HG02852 (cell line): ENCODE measurements around the gene SELE.
"Not testable (repeated sequence)": the region's sequence is repeated elsewhere in the genome, so short reads cannot be mapped to it uniquely, and the experiment has no call there.

Experiments used
- ATAC-seq: cut with Tn5 transposase; IDR thresholded peaks from one replicate; pipeline ENCODE4 v1.9.1; 2021; ENCODE audit warnings: mild to moderate bottlenecking, moderate library complexity; ENCODE audit not compliant: unreplicated experiment

The SELE gene

GRCh38 chr1:169725930-169726329 lies 7.9 kb downstream of the SELE start:
- ATAC-seq = no peak

GRCh38 chr1:169724168-169724567 lies 9.7 kb downstream of the SELE start:
- no peak for ATAC-seq

- no peak for ATAC-seq
These were observed 10.1 kb downstream of the SELE start for GRCh38 chr1:169723763-169724162.

DNA sequence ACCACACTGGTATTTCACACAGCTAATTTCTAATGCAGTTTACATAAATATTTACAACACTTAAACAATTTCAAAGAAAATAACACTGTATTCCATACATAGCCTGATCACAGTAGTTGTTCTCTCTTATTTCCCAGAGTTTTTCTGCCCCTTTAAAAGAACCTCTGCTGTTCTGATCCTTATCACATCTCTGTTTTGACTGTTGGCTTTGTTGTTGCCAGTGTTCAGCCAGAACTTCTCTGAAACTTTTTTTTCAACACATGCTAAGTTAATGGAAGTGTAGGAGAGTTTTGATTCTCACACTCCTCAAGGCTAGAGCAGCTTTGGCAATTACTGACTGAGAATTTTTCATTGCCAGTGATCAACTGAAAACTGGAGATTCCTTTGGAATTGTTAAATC lies 11.1 kb downstream of the SELE start:
- ATAC-seq = no peak

GRCh38 chr1:169715100-169715499 lies 18.8 kb downstream of the SELE start:
- ATAC-seq = not testable (repeated sequence)

GRCh38 chr1:169713090-169713489 lies 20.8 kb downstream of the SELE start:
- not testable (repeated sequence) for ATAC-seq

DNA sequence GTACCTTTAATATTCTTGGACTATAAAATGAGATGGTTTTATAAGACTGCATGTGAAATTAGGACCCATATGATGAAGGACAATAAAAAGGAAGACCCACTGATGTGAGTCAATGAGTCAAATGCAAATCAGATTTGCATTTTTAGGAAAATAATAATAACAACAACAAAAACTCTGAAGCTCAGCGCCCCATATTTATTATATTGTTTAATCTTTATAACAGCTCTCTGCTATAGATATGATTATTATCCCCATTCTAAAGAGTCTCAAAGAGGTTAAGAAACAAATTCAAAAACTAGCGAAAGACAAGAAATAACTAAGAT lies 21.6 kb downstream of the SELE start:
- ATAC-seq = no peak

DNA sequence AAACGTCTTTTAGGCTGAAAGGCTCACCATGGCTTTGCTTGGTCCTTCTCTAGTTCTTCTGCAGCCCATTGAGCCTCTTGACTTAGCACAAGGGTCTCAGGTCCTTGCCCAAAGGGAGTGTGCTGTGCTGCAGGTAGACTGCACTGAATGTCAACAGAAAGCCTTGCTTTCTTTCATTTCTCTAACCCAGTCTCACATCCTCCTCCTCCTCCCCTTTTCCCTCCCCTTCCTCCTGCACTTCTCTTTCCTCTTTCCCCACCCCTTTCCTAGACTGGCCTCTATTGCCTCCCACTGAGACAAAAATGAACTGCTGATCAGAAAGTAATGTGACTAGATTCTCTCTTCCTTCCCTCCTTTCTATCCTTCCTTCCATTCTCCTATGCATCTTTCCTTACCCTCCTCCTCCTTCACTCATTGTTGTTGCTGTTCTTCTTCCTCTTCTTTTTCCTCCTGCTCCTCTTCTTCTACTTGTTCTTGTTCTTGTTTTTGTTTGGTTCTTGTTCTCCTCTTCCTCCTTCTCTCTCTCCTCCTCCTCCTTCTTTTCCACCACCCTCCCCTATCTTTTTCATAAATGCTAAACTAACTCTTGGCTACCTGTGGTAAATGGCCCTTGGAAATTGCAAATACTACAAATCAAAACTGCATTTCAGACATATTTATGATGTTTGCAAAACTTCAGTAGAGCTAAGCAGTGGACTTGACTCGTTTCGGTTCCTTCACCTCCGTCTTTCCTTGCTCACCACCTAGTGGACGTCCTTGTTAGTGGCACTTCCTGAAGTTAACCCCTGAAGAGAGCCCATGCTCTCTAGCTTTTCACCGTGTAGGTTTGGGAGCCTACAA lies 22.2 kb downstream of the SELE start, which contains the start of gene SELL:
Gene SELL (minus strand): TSS at position 152 of the 840 bp plus-strand sequence. CDS start 122 bp downstream, at position 30.
- peak; percentile 74 for ATAC-seq

GRCh38 chr1:169708647-169709046 lies 25.2 kb downstream of the SELE start:
- no peak for ATAC-seq

- no peak for ATAC-seq
These were observed 25.8 kb downstream of the SELE start for GRCh38 chr1:169707912-169708604.

GRCh38 chr1:169704797-169705196 lies 29.1 kb downstream of the SELE start:
- ATAC-seq = no peak

- no peak for ATAC-seq
These were observed 32.4 kb downstream of the SELE start for GRCh38 chr1:169701261-169702005.

GRCh38 chr1:169699707-169700106 lies 34.2 kb downstream of the SELE start:
- ATAC-seq = no peak

- ATAC-seq = no peak
These were observed 34.9 kb downstream of the SELE start for GRCh38 chr1:169698976-169699375.

- ATAC-seq = no peak
These were observed 36.1 kb downstream of the SELE start for GRCh38 chr1:169697755-169698154.

- ATAC-seq = no peak
These were observed 37.4 kb downstream of the SELE start for GRCh38 chr1:169696273-169697100.

DNA sequence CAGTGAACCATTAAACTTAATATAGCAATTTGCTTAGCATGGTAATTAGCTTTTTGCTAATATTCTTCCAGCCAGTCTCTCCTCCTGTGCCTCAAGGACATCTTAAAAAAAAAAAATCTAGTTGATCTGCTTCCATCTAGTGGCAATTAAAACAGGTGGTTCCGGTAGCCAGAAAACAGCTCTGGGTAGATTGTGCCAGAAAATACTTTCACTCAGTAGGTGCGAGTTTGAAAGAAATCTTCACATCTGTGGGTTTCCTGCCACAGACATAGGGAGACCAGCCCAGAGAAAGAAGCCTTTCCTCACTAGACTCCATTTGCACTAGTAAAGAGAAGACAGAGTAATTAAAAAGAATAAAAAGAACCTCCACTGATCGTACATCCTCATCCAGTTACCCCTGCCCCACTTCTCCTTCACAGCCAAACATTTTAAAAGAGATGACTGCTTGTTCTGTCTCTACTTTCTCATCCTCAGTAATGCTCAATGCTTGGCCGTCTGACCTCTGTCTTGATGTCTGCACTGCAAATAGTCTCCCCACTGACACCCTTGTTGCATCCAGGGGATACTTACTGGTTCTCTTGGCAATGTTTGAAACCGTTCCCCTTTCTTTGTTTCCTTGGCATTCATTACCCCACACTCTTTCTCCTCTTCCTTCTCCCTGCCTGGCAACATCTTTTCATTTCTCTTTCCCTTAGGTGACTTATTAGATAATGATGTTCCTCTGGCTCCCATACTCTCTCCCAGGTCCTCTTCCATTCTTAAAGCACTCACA lies 39.4 kb downstream of the SELE start:
- ATAC-seq = no peak

GRCh38 chr1:169692756-169693460 lies 41.0 kb downstream of the SELE start:
- ATAC-seq = peak; percentile 35

DNA sequence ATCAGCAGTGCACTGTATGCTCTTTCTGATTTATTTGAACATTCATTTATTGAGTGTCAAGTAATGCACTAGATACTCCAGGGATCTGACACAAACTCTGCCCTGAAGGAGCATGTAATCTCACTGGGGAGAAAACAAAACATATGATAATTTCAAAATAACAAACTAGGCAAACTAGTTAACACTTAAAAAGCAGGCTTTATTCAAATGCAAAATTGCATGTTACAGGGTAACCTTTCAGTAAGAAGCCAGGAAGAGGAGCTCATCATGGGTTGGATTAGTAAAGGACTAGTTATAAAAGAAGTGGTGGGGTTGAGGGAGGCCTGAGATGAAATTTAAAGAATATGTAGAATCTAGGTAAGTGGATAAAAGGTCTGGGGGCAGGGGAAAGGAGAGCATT lies 43.4 kb downstream of the SELE start:
- no peak for ATAC-seq
